OCI-LY3 (cell line): ENCODE data around the gene GIPC2.

ENCODE experiments used
- H2AFZ ChIP-seq: fragments of 200-600, 300-600 bp; shearing (Covaris generic); 2 replicates; pipeline ENCODE4 v1.6.0; 2014; ENCODE audit warnings: antibody characterized with exemption, low read depth, low read length
- H3K27ac ChIP-seq: fragments of 200-600, 300-600 bp; sonication (generic); 2 replicates; pipeline ENCODE4 v1.5.1; 2014; ENCODE audit warnings: mild to moderate bottlenecking, low read length, moderate library complexity, mixed read lengths
- H3K27me3 ChIP-seq: fragments of 200-600, 300-600 bp; sonication (generic); 2 replicates; pipeline ENCODE4 v1.6.1; 2014; ENCODE audit warnings: low read depth, low read length, mixed read lengths
- H3K36me3 ChIP-seq: fragments of 200-600, 300-600 bp; sonication (generic); replicated peaks from 2 replicates; pipeline ENCODE3; 2014; ENCODE audit warnings: low read depth, low read length, mixed read lengths
- H3K4me1 ChIP-seq: fragments of 300-600, 200-600 bp; sonication (generic); 2 replicates; pipeline ENCODE4 v1.6.1; 2014; ENCODE audit warnings: low read length, mixed read lengths
- H3K4me2 ChIP-seq: fragments of 200-600, 300-600 bp; sonication (generic); 2 replicates; pipeline ENCODE4 v1.6.1; 2014; ENCODE audit warnings: low read length, mixed read lengths
- H3K4me3 ChIP-seq: fragments of 300-600, 200-600 bp; sonication (generic); 2 replicates; pipeline ENCODE4 v1.5.1; 2014; ENCODE audit warnings: antibody characterized with exemption, mild to moderate bottlenecking, low read length, moderate library complexity
- H3K79me2 ChIP-seq: fragments of 300-600, 200-600 bp; shearing (Covaris generic); 2 replicates; pipeline ENCODE4 v1.6.1; 2014; ENCODE audit warnings: mild to moderate bottlenecking, low read length, mixed read lengths
- H3K9ac ChIP-seq: fragments of 300-600, 200-600 bp; shearing (Covaris generic); 2 replicates; pipeline ENCODE4 v1.6.0; 2014; ENCODE audit warnings: mild to moderate bottlenecking, low read length, moderate library complexity
- H3K9me3 ChIP-seq: fragments of 200-600, 300-600 bp; shearing (Covaris generic); 2 replicates; pipeline ENCODE4 v1.6.1; 2014; ENCODE audit warnings: low read length, mixed read lengths; ENCODE audit not compliant: insufficient read depth
- H4K20me1 ChIP-seq: fragments of 200-600, 300-600 bp; sonication (generic); 2 replicates; pipeline ENCODE4 v1.6.1; 2016; ENCODE audit warnings: low read length, mixed read lengths; ENCODE audit not compliant: insufficient read depth
- EZH2phosphoT487 ChIP-seq: fragments of 200-600 bp; shearing (Covaris generic); IDR thresholded peaks from 2 replicates; pipeline ENCODE4 v1.6.1; 2018; ENCODE audit warnings: antibody characterized with exemption, mixed run types, low read depth
- TF ChIP-seq, protein P1 (sequence below): fragments of 200-600, 300-600 bp; sonication (generic); IDR thresholded peaks from 2 replicates; pipeline ENCODE4 v1.5.1; 2014; ENCODE audit warnings: antibody characterized with exemption, low read length, low read depth

The GIPC2 gene

GRCh38 chr1:78049396-78049795, 3.6 kb downstream of the GIPC2 start:
- Histone ChIP-seq H3K4me1 (no peaks in the 10 kb centered on the region), H3K36me3 (no peaks in the 10 kb centered on the region), H3K27ac (no peak overlapping the region), H3K4me2 (no peak overlapping the region), H3K4me3 (no peak overlapping the region), H4K20me1 (no peaks in the 10 kb centered on the region), H3K9ac (no peak overlapping the region), H2AFZ (no peak overlapping the region), H3K27me3 (no peaks in the 10 kb centered on the region), H3K9me3 (no peaks in the 10 kb centered on the region), H3K79me2 (no peaks in the 10 kb centered on the region)
- TF ChIP-seq EZH2phosphoT487 = no peak
- TF ChIP-seq, protein P1, sequence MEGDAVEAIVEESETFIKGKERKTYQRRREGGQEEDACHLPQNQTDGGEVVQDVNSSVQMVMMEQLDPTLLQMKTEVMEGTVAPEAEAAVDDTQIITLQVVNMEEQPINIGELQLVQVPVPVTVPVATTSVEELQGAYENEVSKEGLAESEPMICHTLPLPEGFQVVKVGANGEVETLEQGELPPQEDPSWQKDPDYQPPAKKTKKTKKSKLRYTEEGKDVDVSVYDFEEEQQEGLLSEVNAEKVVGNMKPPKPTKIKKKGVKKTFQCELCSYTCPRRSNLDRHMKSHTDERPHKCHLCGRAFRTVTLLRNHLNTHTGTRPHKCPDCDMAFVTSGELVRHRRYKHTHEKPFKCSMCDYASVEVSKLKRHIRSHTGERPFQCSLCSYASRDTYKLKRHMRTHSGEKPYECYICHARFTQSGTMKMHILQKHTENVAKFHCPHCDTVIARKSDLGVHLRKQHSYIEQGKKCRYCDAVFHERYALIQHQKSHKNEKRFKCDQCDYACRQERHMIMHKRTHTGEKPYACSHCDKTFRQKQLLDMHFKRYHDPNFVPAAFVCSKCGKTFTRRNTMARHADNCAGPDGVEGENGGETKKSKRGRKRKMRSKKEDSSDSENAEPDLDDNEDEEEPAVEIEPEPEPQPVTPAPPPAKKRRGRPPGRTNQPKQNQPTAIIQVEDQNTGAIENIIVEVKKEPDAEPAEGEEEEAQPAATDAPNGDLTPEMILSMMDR = no peak

DNA sequence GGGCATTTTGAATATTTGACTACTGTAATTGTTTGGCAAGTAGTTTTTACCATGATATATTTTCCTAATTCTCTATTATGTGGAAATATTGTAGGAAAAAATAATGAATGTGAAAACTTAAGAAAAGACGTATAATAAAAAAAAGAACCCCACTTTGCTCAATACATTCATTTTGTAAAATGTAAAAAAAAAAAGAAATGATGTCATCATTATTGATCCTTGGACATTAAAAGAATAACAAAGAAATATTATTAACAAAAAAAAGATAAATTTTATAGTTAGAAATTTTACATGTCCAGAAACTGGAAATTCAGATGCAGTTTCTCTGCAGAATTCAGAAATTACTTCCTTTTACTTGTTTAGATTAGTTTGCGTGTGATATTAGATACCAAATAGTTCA, 5.2 kb downstream of the GIPC2 start:
- Histone ChIP-seq H3K27ac (no peak overlapping the region), H4K20me1 (no peaks in the 10 kb centered on the region), H3K27me3 (no peaks in the 10 kb centered on the region), H3K9me3 (no peaks in the 10 kb centered on the region), H3K4me1 (no peaks in the 10 kb centered on the region), H3K9ac (no peak overlapping the region), H3K4me3 (no peak overlapping the region), H3K4me2 (no peak overlapping the region), H3K36me3 (no peaks in the 10 kb centered on the region), H2AFZ (no peak overlapping the region), H3K79me2 (no peaks in the 10 kb centered on the region)
- TF ChIP-seq EZH2phosphoT487 = no peak
- TF ChIP-seq, protein P1 = no peak

DNA sequence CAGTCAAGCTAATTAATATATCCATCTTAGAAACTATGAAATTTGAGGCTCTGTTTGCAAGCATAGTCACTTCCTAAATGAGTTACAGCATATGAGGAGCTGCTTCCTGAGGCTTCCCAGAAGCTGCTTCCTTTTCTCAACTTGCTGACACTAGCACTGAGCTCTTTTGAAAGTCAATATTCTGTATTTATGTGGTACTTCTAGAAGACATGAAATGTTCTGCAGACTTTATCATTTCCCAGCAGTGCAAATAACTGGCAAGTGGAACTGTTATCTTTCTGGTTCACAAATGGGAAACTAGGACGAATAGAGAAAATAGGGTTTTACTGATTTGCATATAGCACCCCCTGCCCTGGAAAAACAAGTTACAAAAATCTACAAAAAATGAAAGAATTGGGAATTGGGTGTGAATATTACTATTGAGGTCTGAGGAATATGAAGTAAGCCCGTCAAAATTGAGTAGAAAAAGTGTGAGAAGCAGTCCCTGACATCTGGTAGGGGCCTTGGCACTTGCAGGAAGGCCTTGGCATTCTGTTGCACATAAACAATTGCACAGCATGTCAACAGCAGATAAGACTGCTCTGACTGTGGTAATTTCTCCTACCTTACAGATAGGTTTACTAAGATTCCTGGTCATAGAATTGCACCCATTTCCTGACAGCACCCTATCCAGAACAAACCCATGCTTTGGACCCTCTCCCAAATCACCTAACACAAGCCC, 7.1 kb downstream of the GIPC2 start:
- H3K9ac ChIP-seq = no peak overlapping the region
- H3K27ac ChIP-seq = no peak overlapping the region
- no peaks in the 10 kb centered on the region for H3K9me3 ChIP-seq
- H3K4me2 ChIP-seq = no peak overlapping the region
- no peaks in the 10 kb centered on the region for H3K27me3 ChIP-seq
- H3K4me3 ChIP-seq = no peak overlapping the region
- no peaks in the 10 kb centered on the region for H3K79me2 ChIP-seq
- H4K20me1 ChIP-seq = no peaks in the 10 kb centered on the region
- H3K4me1 ChIP-seq = no peaks in the 10 kb centered on the region
- no peak for TF ChIP-seq EZH2phosphoT487
- TF ChIP-seq, protein P1 = no peak
- no peak overlapping the region for H2AFZ ChIP-seq
- H3K36me3 ChIP-seq = no peaks in the 10 kb centered on the region

GRCh38 chr1:78053498-78053897, 7.7 kb downstream of the GIPC2 start:
- H3K9ac ChIP-seq = no peak overlapping the region
- H3K4me1 ChIP-seq = no peaks in the 10 kb centered on the region
- no peak overlapping the region for H2AFZ ChIP-seq
- TF ChIP-seq, protein P1 = no peak
- no peak for TF ChIP-seq EZH2phosphoT487
- no peaks in the 10 kb centered on the region for H3K27me3 ChIP-seq
- no peak overlapping the region for H3K27ac ChIP-seq
- no peak overlapping the region for H3K4me3 ChIP-seq
- H3K9me3 ChIP-seq = no peaks in the 10 kb centered on the region
- no peaks in the 10 kb centered on the region for H3K79me2 ChIP-seq
- no peaks in the 10 kb centered on the region for H3K36me3 ChIP-seq
- H3K4me2 ChIP-seq = no peak overlapping the region
- H4K20me1 ChIP-seq = no peaks in the 10 kb centered on the region
